Brain microvascular endothelial cell (primary cell): ENCODE measurements around the gene TEDC1.
"Not testable (repeated sequence)": the region's sequence is repeated elsewhere in the genome, so short reads cannot be mapped to it uniquely, and the experiment has no call there.

Experiments
- DNase-seq: peaks from one replicate; pipeline ENCODE4 v3.0.0-alpha.2; 2020
- H3K27ac ChIP-seq: fragments of 250-450 bp; sonication (Bioruptor Pico); 2 replicates; pipeline ENCODE4 v1.5.1; 2020; ENCODE audit warnings: mild to moderate bottlenecking, moderate library complexity
- H3K27me3 ChIP-seq: fragments of 250-450 bp; sonication (Bioruptor Pico); replicated peaks from 2 replicates; pipeline ENCODE4 v1.5.1; 2020; ENCODE audit warnings: mild to moderate bottlenecking
- H3K36me3 ChIP-seq: fragments of 250-450 bp; sonication (Bioruptor Pico); replicated peaks from 2 replicates; pipeline ENCODE4 v1.5.1; 2020; ENCODE audit warnings: mild to moderate bottlenecking
- H3K4me3 ChIP-seq: 2 replicates; pipeline ENCODE4 v1.5.1; 2011; ENCODE audit warnings: low read depth, mild to moderate bottlenecking, control low read depth, low read length, moderate library complexity
- in situ Hi-C: cut with HindIII; loops from 2 replicates; pipeline ENCODE4 v1.10.0; 2017; ENCODE audit warnings: low sequenced_read_pairs, low pct_ligation_motif_present
- TF ChIP-seq, protein P1 (sequence below): IDR thresholded peaks from 2 replicates; pipeline ENCODE4 v1.5.1; 2011; ENCODE audit warnings: low read depth, mild to moderate bottlenecking, moderate library complexity, low read length, control low read depth, inconsistent platforms; ENCODE audit errors: missing control alignments

Gene TEDC1

DNA sequence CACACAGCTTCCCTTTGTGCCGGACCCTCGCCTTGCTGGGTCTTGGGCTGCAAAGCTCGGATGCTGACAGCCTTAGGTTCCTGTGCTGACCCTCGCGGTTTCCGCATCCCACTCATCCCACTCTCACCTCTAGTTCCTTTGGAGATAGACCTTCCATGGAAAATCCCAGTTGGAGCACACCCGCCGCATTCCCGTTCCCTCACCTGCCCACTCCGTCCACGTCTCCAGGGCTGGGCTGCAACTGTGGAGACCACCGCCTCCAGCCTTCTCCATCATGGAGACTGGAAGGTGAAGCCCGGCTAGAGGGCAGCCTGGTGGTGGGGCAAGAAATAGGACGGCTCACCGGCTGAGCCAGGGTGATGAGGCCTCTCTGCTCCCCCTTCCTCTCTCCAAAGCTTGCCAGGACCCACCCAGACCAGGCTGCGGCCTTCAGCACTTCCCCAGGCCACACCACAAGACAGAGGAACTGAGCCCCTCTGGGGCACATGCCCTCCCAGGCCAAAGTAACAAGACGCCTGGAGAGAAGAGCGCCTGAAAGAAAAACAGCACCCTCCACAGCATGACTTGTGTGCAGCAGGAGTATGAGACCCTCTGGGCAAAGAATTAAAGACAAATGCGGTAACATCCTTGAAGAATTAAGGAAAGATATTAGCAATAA, 50.3 kb downstream of the TEDC1 start:
- H3K27ac ChIP-seq, result no peak overlapping the region
- no peaks in the 10 kb centered on the region for H3K27me3 ChIP-seq
- in situ Hi-C loops, result no loop called here
- TF ChIP-seq, protein P1, sequence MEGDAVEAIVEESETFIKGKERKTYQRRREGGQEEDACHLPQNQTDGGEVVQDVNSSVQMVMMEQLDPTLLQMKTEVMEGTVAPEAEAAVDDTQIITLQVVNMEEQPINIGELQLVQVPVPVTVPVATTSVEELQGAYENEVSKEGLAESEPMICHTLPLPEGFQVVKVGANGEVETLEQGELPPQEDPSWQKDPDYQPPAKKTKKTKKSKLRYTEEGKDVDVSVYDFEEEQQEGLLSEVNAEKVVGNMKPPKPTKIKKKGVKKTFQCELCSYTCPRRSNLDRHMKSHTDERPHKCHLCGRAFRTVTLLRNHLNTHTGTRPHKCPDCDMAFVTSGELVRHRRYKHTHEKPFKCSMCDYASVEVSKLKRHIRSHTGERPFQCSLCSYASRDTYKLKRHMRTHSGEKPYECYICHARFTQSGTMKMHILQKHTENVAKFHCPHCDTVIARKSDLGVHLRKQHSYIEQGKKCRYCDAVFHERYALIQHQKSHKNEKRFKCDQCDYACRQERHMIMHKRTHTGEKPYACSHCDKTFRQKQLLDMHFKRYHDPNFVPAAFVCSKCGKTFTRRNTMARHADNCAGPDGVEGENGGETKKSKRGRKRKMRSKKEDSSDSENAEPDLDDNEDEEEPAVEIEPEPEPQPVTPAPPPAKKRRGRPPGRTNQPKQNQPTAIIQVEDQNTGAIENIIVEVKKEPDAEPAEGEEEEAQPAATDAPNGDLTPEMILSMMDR, result no peak
- DNase-seq, result no peak
- H3K36me3 ChIP-seq, result no peaks in the 10 kb centered on the region
- H3K4me3 ChIP-seq, result no peak overlapping the region

DNA sequence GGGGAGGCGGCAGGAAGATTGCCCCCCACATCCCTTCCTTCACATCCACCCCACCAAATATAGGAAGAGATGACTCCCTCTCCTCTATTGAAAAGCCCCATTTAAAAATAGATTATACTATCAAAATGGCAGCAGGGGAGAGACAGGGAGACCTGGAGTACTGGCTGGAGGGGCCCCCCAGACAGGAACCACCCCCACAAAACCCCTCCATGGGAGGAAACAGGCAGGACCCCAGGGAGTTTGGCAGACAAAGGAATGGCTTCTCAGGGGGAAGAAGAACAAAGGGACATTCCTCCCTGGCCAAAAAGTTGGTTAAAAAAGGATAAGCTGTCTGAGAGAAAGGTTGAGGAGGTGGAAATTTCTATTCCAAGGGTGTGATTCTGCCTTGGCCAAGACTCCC, 54.6 kb downstream of the TEDC1 start:
- H3K27me3 ChIP-seq, DNase-seq, in situ Hi-C loops, H3K27ac ChIP-seq, H3K36me3 ChIP-seq, H3K4me3 ChIP-seq: not testable (repeated sequence)

DNA sequence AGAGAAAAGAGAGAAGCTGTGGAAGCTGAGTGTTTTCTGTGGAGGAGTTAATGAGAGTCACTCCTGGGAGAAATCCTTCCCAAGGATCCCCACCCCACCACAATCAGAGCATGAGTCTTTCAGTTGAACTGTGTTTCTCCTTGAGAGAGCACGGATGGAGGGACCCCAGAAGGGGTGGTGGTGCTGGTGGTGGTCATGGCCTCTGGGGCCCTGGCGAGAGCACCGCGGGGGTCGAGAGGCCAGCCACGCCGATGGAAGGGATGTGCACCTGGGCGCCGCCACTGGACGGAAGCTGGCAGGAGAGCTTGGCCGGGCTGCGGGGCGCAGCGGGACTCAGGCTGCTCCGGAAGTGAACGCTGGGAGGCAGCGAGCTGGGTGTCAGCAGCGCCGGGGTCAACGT, 55.4 kb downstream of the TEDC1 start:
- H3K36me3 ChIP-seq, H3K27ac ChIP-seq, H3K27me3 ChIP-seq, H3K4me3 ChIP-seq, DNase-seq, in situ Hi-C loops: not testable (repeated sequence)

DNA sequence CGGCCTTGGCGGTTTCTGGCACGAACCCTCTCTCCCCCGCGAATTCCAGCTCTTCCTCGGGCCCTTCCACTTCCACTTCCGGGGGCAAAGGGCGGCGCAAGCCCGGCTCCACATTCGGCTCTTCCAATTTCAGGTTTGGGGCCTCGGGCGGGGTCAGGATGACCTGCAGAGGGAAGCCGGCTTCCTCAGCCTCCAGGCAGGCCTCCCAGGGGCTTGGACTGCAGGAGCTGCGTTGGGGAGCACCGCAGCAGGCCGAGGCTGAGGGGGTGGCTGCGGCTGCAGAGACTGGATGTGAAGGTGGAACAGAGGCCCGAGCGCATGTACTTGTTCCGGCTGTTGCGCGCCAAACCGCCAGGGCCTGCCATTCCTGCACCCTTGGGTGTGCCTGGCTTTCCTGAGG, 56.0 kb downstream of the TEDC1 start:
- H3K4me3 ChIP-seq, DNase-seq, H3K36me3 ChIP-seq, in situ Hi-C loops, H3K27ac ChIP-seq, H3K27me3 ChIP-seq: not testable (repeated sequence)

DNA sequence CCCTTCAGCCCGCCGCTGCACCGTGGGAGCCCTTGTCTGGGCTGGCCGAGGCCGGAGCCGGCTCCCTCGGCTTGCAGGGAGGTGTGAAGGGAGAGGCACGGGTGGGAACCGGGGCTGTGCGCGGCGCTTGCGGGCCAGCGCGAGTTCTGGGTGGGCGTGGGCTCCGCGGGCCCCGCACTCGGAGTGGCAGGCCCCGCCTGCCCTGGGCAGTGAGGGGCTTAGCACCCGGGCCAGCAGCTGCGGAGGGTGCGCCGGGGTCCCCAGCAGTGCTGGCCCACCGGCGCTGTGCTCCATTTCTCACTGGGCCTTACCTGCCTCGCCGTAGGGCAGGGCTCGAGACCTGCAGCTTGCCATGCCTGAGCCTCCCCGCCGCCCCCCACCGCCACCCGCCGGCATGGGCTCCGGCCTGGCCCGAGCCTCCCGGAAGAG, 56.7 kb downstream of the TEDC1 start:
- in situ Hi-C loops, result no loop called here
- Histone ChIP-seq H3K36me3 (no peaks in the 10 kb centered on the region), H3K4me3 (no peak overlapping the region), H3K27ac (no peak overlapping the region), H3K27me3 (no peaks in the 10 kb centered on the region)
- no peak for DNase-seq
- TF ChIP-seq, protein P1, result no peak
